SH-SY5Y (cell line): Measurements from ENCODE around the gene PIP4K2A.

Experiments used
- GATA2 ChIP-seq: IDR thresholded peaks from 2 replicates; pipeline ENCODE4 v1.6.1; 2011; ENCODE audit warnings: mild to moderate bottlenecking, low read depth, low read length
- GATA3 ChIP-seq: IDR thresholded peaks from 2 replicates; pipeline ENCODE4 v1.6.1; 2011; ENCODE audit warnings: low read depth, mild to moderate bottlenecking, low read length, moderate library complexity

GRCh38 chr10:22704471-22704911, 9.9 kb downstream of the PIP4K2A start:
- TF ChIP-seq GATA3 = no peak
- no peak for TF ChIP-seq GATA2
